ENCODE data around the gene PSMB1.

Gene PSMB1

GRCh38 chr6:170497841-170498301 lies 55.2 kb downstream of the PSMB1 start:
- TF ChIP-seq CTCF (conservative IDR thresholded peaks at IDR 0.05; ENCODE audit: low read depth, low read length): no peak

GRCh38 chr6:170493354-170493753 lies 59.8 kb downstream of the PSMB1 start:
- TF ChIP-seq CTCF (conservative IDR thresholded peaks at IDR 0.05; ENCODE audit: low read depth, low read length): no peak
- Histone ChIP-seq H3K27ac (no peak overlapping the region), H3K27me3 (ENCODE audit: insufficient read depth, low read depth) (peaks cover 28% of the 10 kb centered on the region), H4K20me1 (ENCODE audit: insufficient read depth) (no peaks in the 10 kb centered on the region), H2AFZ (ENCODE audit: low read depth) (no peak overlapping the region), H3K9ac (no peak overlapping the region), H3K79me2 (ENCODE audit: insufficient read depth, low read depth) (no peaks in the 10 kb centered on the region), H3K4me3 (IDR thresholded peaks at IDR 0.05; ENCODE audit: insufficient read depth, low read depth, low read length) (no peak overlapping the region), H3K4me2 (no peak overlapping the region), H3K36me3 (ENCODE audit: insufficient read depth) (no peaks in the 10 kb centered on the region), H3K4me1 (ENCODE audit: low read depth, poor library complexity, severe bottlenecking) (no peaks in the 10 kb centered on the region)

More at GRCh38 chr6:170497841-170498301, 55.2 kb downstream of the PSMB1 start:
- H2AFZ ChIP-seq (ENCODE audit: low read depth): no peak overlapping the region
- H3K27ac ChIP-seq: no peak overlapping the region
- no peak overlapping the region for H3K4me3 ChIP-seq (IDR thresholded peaks at IDR 0.05; ENCODE audit: insufficient read depth, low read depth, low read length)
- H3K4me1 ChIP-seq (ENCODE audit: low read depth, poor library complexity, severe bottlenecking): no peaks in the 10 kb centered on the region
- no peaks in the 10 kb centered on the region for H3K36me3 ChIP-seq (ENCODE audit: insufficient read depth)
- no peaks in the 10 kb centered on the region for H3K79me2 ChIP-seq (ENCODE audit: insufficient read depth, low read depth)
- H3K4me2 ChIP-seq: no peak overlapping the region
- H3K9ac ChIP-seq: no peak overlapping the region
- H3K27me3 ChIP-seq (ENCODE audit: insufficient read depth, low read depth): peaks cover 28% of the 10 kb centered on the region
- no peaks in the 10 kb centered on the region for H4K20me1 ChIP-seq (ENCODE audit: insufficient read depth)

GRCh38 chr6:170490259-170490658 lies 62.8 kb downstream of the PSMB1 start:
- Histone ChIP-seq H3K36me3 (ENCODE audit: insufficient read depth) (no peaks in the 10 kb centered on the region), H3K27me3 (ENCODE audit: insufficient read depth, low read depth) (peaks cover 9% of the 10 kb centered on the region; the same call in 1 of the 2 replicates), H2AFZ (ENCODE audit: low read depth) (no peak overlapping the region), H3K27ac (no peak overlapping the region), H3K4me3 (IDR thresholded peaks at IDR 0.05; ENCODE audit: insufficient read depth, low read depth, low read length) (no peak overlapping the region), H3K9ac (no peak overlapping the region), H3K4me1 (ENCODE audit: low read depth, poor library complexity, severe bottlenecking) (no peaks in the 10 kb centered on the region), H3K4me2 (no peak overlapping the region), H3K79me2 (ENCODE audit: insufficient read depth, low read depth) (no peaks in the 10 kb centered on the region), H4K20me1 (ENCODE audit: insufficient read depth) (no peaks in the 10 kb centered on the region)
- no peak for TF ChIP-seq CTCF (conservative IDR thresholded peaks at IDR 0.05; ENCODE audit: low read depth, low read length)

GRCh38 chr6:170489836-170490235 lies 63.3 kb downstream of the PSMB1 start:
- Histone ChIP-seq H3K27me3 (ENCODE audit: insufficient read depth, low read depth) (peaks cover 9% of the 10 kb centered on the region; the same call in 1 of the 2 replicates), H3K79me2 (ENCODE audit: insufficient read depth, low read depth) (no peaks in the 10 kb centered on the region), H3K36me3 (ENCODE audit: insufficient read depth) (no peaks in the 10 kb centered on the region), H3K9ac (no peak overlapping the region), H3K4me3 (IDR thresholded peaks at IDR 0.05; ENCODE audit: insufficient read depth, low read depth, low read length) (no peak overlapping the region), H4K20me1 (ENCODE audit: insufficient read depth) (no peaks in the 10 kb centered on the region), H3K4me2 (no peak overlapping the region), H3K27ac (no peak overlapping the region), H2AFZ (ENCODE audit: low read depth) (no peak overlapping the region), H3K4me1 (ENCODE audit: low read depth, poor library complexity, severe bottlenecking) (no peaks in the 10 kb centered on the region)
- no peak for TF ChIP-seq CTCF (conservative IDR thresholded peaks at IDR 0.05; ENCODE audit: low read depth, low read length)
